ENCODE data around the gene ERGIC1.

Gene ERGIC1

DNA sequence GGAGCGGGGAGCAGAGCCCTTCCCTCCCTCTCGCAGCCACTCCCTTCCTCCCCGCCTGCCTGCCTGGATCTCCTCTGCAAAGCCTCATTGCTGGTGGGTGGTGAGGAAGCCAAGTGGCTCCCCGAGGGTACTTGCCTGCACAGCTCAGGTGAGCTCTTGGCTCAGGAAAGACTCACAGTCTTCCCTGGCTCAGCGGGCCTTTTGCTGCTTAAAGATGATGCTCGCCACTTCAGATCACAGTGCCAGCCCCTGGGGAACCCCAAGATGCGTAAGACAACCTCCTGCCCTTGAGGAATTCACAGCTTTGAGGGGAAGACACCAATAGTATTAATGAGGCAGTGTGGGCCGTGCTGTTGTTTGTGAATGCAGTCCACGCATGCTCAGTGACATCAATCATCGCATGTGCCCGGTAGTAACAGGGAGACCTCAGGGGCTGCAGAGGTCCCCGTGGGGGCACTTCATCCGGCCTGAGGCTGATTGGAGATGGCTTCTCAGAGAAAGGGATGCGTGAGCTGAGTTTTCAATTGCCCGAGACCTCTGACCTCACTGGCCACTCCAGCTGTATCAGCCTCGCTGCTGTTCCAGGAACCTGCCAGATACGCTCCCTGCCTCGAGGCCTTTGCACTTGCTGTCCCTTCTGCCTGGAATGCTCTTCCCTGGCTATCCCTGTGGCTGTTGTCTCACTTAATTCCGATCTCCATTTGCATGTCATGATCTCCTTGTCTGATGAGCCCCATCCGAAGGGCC is 36.8 kb downstream of the ERGIC1 start:
- Histone ChIP-seq H3K9me3 (replicated peaks; ENCODE audit: insufficient read depth, low read length) (no peaks in the 10 kb centered on the region), H3K27ac (ENCODE audit: low read length) (no peak overlapping the region), H3K4me1 (ENCODE audit: low read length) (no peaks in the 10 kb centered on the region), H3F3A (ENCODE audit: insufficient read depth, low read length) (no peaks in the 10 kb centered on the region), H3K4me2 (ENCODE audit: low read depth, low read length) (no peak overlapping the region), H3K79me2 (ENCODE audit: low read length) (peaks cover 100% of the 10 kb centered on the region), H3K27me3 (replicated peaks; ENCODE audit: insufficient read depth, low read length) (no peaks in the 10 kb centered on the region), H2AFZ (ENCODE audit: low read length) (no peak overlapping the region), H3K9me2 (replicated peaks; ENCODE audit: insufficient read depth, low read length) (no peaks in the 10 kb centered on the region), H3K9ac (ENCODE audit: low read length) (no peak overlapping the region), H4K20me1 (ENCODE audit: insufficient read depth, low read length) (peaks cover 84% of the 10 kb centered on the region), H3K36me3 (replicated peaks; ENCODE audit: insufficient read depth, low read length) (no peaks in the 10 kb centered on the region; the same call in 1 of the 2 replicates), H3K4me3 (ENCODE audit: low read length) (no peak overlapping the region)
- TF ChIP-seq, protein P1, sequence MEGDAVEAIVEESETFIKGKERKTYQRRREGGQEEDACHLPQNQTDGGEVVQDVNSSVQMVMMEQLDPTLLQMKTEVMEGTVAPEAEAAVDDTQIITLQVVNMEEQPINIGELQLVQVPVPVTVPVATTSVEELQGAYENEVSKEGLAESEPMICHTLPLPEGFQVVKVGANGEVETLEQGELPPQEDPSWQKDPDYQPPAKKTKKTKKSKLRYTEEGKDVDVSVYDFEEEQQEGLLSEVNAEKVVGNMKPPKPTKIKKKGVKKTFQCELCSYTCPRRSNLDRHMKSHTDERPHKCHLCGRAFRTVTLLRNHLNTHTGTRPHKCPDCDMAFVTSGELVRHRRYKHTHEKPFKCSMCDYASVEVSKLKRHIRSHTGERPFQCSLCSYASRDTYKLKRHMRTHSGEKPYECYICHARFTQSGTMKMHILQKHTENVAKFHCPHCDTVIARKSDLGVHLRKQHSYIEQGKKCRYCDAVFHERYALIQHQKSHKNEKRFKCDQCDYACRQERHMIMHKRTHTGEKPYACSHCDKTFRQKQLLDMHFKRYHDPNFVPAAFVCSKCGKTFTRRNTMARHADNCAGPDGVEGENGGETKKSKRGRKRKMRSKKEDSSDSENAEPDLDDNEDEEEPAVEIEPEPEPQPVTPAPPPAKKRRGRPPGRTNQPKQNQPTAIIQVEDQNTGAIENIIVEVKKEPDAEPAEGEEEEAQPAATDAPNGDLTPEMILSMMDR (IDR thresholded peaks at IDR 0.05; ENCODE audit: low read length), result no peak
- TF ChIP-seq EZH2phosphoT487 (IDR thresholded peaks at IDR 0.05; ENCODE audit: low read length) (no peak), EZH2 (optimal IDR thresholded peaks at IDR 0.05; ENCODE audit: low read depth, low read length) (no peak)
- no peak for DNase-seq

- no peak for DNase-seq
- no peak overlapping the region for H3K9ac ChIP-seq (ENCODE audit: low read length)
- H3K79me2 ChIP-seq (ENCODE audit: low read length), result peaks cover 100% of the 10 kb centered on the region
- H3F3A ChIP-seq (ENCODE audit: insufficient read depth, low read length), result no peaks in the 10 kb centered on the region
- H3K9me2 ChIP-seq (replicated peaks; ENCODE audit: insufficient read depth, low read length), result no peaks in the 10 kb centered on the region
- H3K36me3 ChIP-seq (replicated peaks; ENCODE audit: insufficient read depth, low read length), result no peaks in the 10 kb centered on the region; the same call in 1 of the 2 replicates
- H3K4me1 ChIP-seq (ENCODE audit: low read length), result no peaks in the 10 kb centered on the region
- no peaks in the 10 kb centered on the region for H3K9me3 ChIP-seq (replicated peaks; ENCODE audit: insufficient read depth, low read length)
- peaks cover 80% of the 10 kb centered on the region for H4K20me1 ChIP-seq (ENCODE audit: insufficient read depth, low read length)
- H3K4me3 ChIP-seq (ENCODE audit: low read length), result no peak overlapping the region
- TF ChIP-seq EZH2 (optimal IDR thresholded peaks at IDR 0.05; ENCODE audit: low read depth, low read length) (no peak), EZH2phosphoT487 (IDR thresholded peaks at IDR 0.05; ENCODE audit: low read length) (no peak)
- TF ChIP-seq, protein P1 (IDR thresholded peaks at IDR 0.05; ENCODE audit: low read length), result no peak
- H2AFZ ChIP-seq (ENCODE audit: low read length), result no peak overlapping the region
- no peak overlapping the region for H3K4me2 ChIP-seq (ENCODE audit: low read depth, low read length)
- no peaks in the 10 kb centered on the region for H3K27me3 ChIP-seq (replicated peaks; ENCODE audit: insufficient read depth, low read length)
- H3K27ac ChIP-seq (ENCODE audit: low read length), result no peak overlapping the region
Observed at GRCh38 chr5:172871536-172871935, 37.5 kb downstream of the ERGIC1 start.

DNA sequence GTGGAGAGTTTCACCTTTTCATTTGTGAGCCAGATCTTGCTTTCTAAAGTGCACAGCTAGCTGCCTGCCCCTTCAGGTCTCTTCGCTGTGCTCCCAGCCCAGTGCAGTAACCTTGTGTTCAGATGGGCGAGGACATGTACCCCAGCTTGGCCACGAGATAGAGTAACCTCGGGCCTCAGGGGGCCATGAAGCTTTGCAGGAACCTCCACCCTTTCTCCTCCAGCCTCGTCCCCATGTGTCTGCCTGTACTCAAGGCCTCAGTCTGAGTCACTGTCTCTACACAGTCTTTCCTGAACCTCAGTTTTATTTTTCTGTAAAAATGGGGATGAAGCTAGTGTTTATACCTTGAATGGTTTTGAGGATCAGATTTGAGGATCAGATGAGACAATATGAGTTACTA is 37.9 kb downstream of the ERGIC1 start:
- no peaks in the 10 kb centered on the region; the same call in 1 of the 2 replicates for H3K36me3 ChIP-seq (replicated peaks; ENCODE audit: insufficient read depth, low read length)
- no peaks in the 10 kb centered on the region for H3K9me2 ChIP-seq (replicated peaks; ENCODE audit: insufficient read depth, low read length)
- H3K4me3 ChIP-seq (ENCODE audit: low read length), result no peak overlapping the region
- H3K27ac ChIP-seq (ENCODE audit: low read length), result no peak overlapping the region
- H2AFZ ChIP-seq (ENCODE audit: low read length), result no peak overlapping the region
- DNase-seq, result no peak
- no peak overlapping the region for H3K9ac ChIP-seq (ENCODE audit: low read length)
- H3K27me3 ChIP-seq (replicated peaks; ENCODE audit: insufficient read depth, low read length), result no peaks in the 10 kb centered on the region
- H3K9me3 ChIP-seq (replicated peaks; ENCODE audit: insufficient read depth, low read length), result no peaks in the 10 kb centered on the region
- H4K20me1 ChIP-seq (ENCODE audit: insufficient read depth, low read length), result peaks cover 79% of the 10 kb centered on the region
- no peak overlapping the region for H3K4me2 ChIP-seq (ENCODE audit: low read depth, low read length)
- TF ChIP-seq, protein P1 (IDR thresholded peaks at IDR 0.05; ENCODE audit: low read length), result no peak
- TF ChIP-seq EZH2phosphoT487 (IDR thresholded peaks at IDR 0.05; ENCODE audit: low read length) (no peak), EZH2 (optimal IDR thresholded peaks at IDR 0.05; ENCODE audit: low read depth, low read length) (no peak)
- no peaks in the 10 kb centered on the region for H3K4me1 ChIP-seq (ENCODE audit: low read length)
- H3F3A ChIP-seq (ENCODE audit: insufficient read depth, low read length), result no peaks in the 10 kb centered on the region
- peaks cover 100% of the 10 kb centered on the region for H3K79me2 ChIP-seq (ENCODE audit: low read length)
